H9 (cell line): ENCODE results near the gene PTPRN2. TPM values are rescaled to one million over a fixed set of nuclear protein-coding genes. Genes with fewer than 3 reads are reported as not detected.
A peak's percentile ranks its signal among the peaks of the same experiment; 100 is the strongest.

Experiments used
- DNase-seq: peaks from one replicate; pipeline ENCODE4 v3.0.0-alpha.2; 2017
- H2AFZ ChIP-seq: one replicate; pipeline ENCODE4 v1.6.1; 2013; ENCODE audit warnings: mild to moderate bottlenecking, low read length, control low read depth, moderate library complexity
- H2AK5ac ChIP-seq: 2 replicates; pipeline ENCODE4 v1.6.1; 2013; ENCODE audit warnings: low read length, control low read depth, mixed read lengths; ENCODE audit not compliant: insufficient read length
- H2BK120ac ChIP-seq: one replicate; pipeline ENCODE4 v1.6.1; 2013; ENCODE audit warnings: low read depth, mild to moderate bottlenecking, low read length, control low read depth, inconsistent platforms; ENCODE audit not compliant: poor library complexity, severe bottlenecking
- H2BK12ac ChIP-seq: 2 replicates; pipeline ENCODE4 v1.6.1; 2013; ENCODE audit warnings: low read length, control low read depth, mixed read lengths, low read depth; ENCODE audit not compliant: insufficient read length
- H2BK15ac ChIP-seq: 2 replicates; pipeline ENCODE4 v1.6.1; 2013; ENCODE audit warnings: low read depth, low read length, control low read depth
- H2BK20ac ChIP-seq: one replicate; pipeline ENCODE4 v1.6.1; 2013; ENCODE audit warnings: low read depth, mild to moderate bottlenecking, low read length, control low read depth, inconsistent platforms; ENCODE audit not compliant: poor library complexity, severe bottlenecking
- H2BK5ac ChIP-seq: 2 replicates; pipeline ENCODE4 v1.6.1; 2013; ENCODE audit warnings: low read length, control low read depth, mixed read lengths; ENCODE audit not compliant: insufficient read length
- H3K14ac ChIP-seq: 2 replicates; pipeline ENCODE4 v1.6.1; 2013; ENCODE audit warnings: low read length, control low read depth; ENCODE audit not compliant: insufficient read depth
- H3K18ac ChIP-seq: 2 replicates; pipeline ENCODE4 v1.6.1; 2013; ENCODE audit warnings: low read depth, mild to moderate bottlenecking, mixed read lengths, low read length, control low read depth; ENCODE audit not compliant: insufficient read length
- H3K23ac ChIP-seq: 2 replicates; pipeline ENCODE4 v1.6.1; 2013; ENCODE audit warnings: low read length, control low read depth, mixed read lengths, low read depth; ENCODE audit not compliant: insufficient read length
- H3K23me2 ChIP-seq: 2 replicates; pipeline ENCODE4 v1.6.1; 2013; ENCODE audit warnings: low read depth, mild to moderate bottlenecking, mixed read lengths, low read length, control low read depth; ENCODE audit not compliant: insufficient read length, poor library complexity, severe bottlenecking
- H3K27ac ChIP-seq: 2 replicates; pipeline ENCODE4 v1.5.1; 2013; ENCODE audit warnings: low read length, control low read depth, mixed read lengths, low read depth; ENCODE audit not compliant: insufficient read length
- H3K27me3 ChIP-seq: 2 replicates; pipeline ENCODE4 v1.6.1; 2013; ENCODE audit warnings: low read length, control low read depth, inconsistent platforms; ENCODE audit not compliant: insufficient read depth
- H3K4ac ChIP-seq: 2 replicates; pipeline ENCODE4 v1.6.1; 2013; ENCODE audit warnings: low read depth, mild to moderate bottlenecking, control low read depth, inconsistent platforms, low read length, moderate library complexity
- H3K4me1 ChIP-seq: 2 replicates; pipeline ENCODE4 v1.6.1; 2013; ENCODE audit warnings: low read length, control low read depth, inconsistent platforms; ENCODE audit not compliant: insufficient read depth
- H3K4me2 ChIP-seq: 2 replicates; pipeline ENCODE4 v1.6.1; 2013; ENCODE audit warnings: low read length, control low read depth, mixed read lengths; ENCODE audit not compliant: insufficient read length, insufficient read depth
- H3K56ac ChIP-seq: 2 replicates; pipeline ENCODE4 v1.6.1; 2013; ENCODE audit warnings: low read depth, mild to moderate bottlenecking, mixed read lengths, low read length, control low read depth; ENCODE audit not compliant: insufficient read length
- H3K79me1 ChIP-seq: 2 replicates; pipeline ENCODE4 v1.6.1; 2013; ENCODE audit warnings: low read depth, mild to moderate bottlenecking, moderate library complexity, low read length, control low read depth, inconsistent platforms; ENCODE audit not compliant: insufficient read depth, poor library complexity, severe bottlenecking
- H3K79me2 ChIP-seq: 2 replicates; pipeline ENCODE4 v1.6.1; 2013; ENCODE audit warnings: low read length, control low read depth, inconsistent platforms; ENCODE audit not compliant: insufficient read depth
- H3K9ac ChIP-seq: 2 replicates; pipeline ENCODE4 v1.6.1; 2013; ENCODE audit warnings: low read length, control low read depth, mixed read lengths; ENCODE audit not compliant: insufficient read length; ENCODE audit errors: extremely low read depth
- H3K9me3 ChIP-seq: one replicate; pipeline ENCODE4 v1.6.1; 2013; ENCODE audit warnings: low read depth, low read length, inconsistent platforms; ENCODE audit not compliant: control insufficient read depth
- H3T11ph ChIP-seq: one replicate; pipeline ENCODE4 v1.6.1; 2013; ENCODE audit warnings: mild to moderate bottlenecking, low read length, control low read depth, inconsistent platforms
- H4K20me1 ChIP-seq: one replicate; pipeline ENCODE4 v1.6.1; 2013; ENCODE audit not compliant: control insufficient read depth, insufficient read length, insufficient read depth
- H4K5ac ChIP-seq: 2 replicates; pipeline ENCODE4 v1.6.1; 2013; ENCODE audit warnings: low read depth, mild to moderate bottlenecking, mixed read lengths, low read length, control low read depth; ENCODE audit not compliant: insufficient read length
- H4K8ac ChIP-seq: replicated peaks from 2 replicates; pipeline ENCODE4 v1.6.1; 2013; ENCODE audit warnings: low read length, control low read depth, mixed read lengths, low read depth; ENCODE audit not compliant: insufficient read length
- H4K91ac ChIP-seq: 2 replicates; pipeline ENCODE4 v1.6.1; 2013; ENCODE audit warnings: low read depth, mild to moderate bottlenecking, moderate library complexity, mixed read lengths, low read length, control low read depth; ENCODE audit not compliant: insufficient read length
- H3K27ac Mint-ChIP-seq, 3 experiments: 2 replicates in 2 of 3; 3 replicates in 1 of 3; pipeline ENCODE4 v1.8.0; 2020 to 2021; ENCODE audit warnings: mixed read lengths in 3 of 3, mild to moderate bottlenecking in 1 of 3, moderate library complexity in 1 of 3
- H3K27me3 Mint-ChIP-seq: 2 replicates; pipeline ENCODE4 v1.8.0; 2021; ENCODE audit warnings: low read depth, mild to moderate bottlenecking, moderate library complexity, mixed read lengths
- H3K36me3 Mint-ChIP-seq, 3 experiments: 2 replicates in 2 of 3; 3 replicates in 1 of 3; pipeline ENCODE4 v1.8.0; 2020 to 2021; ENCODE audit warnings: low read depth in 3 of 3, mixed read lengths in 3 of 3; ENCODE audit not compliant: insufficient read depth in 1 of 3
- H3K4me1 Mint-ChIP-seq, 2 experiments: 2 replicates each; pipeline ENCODE4 v1.8.0; 2020; ENCODE audit warnings: mixed read lengths in 2 of 2
- H3K4me3 Mint-ChIP-seq, 2 experiments: 2 replicates in 1 of 2; 3 replicates in 1 of 2; pipeline ENCODE4 v1.8.0; 2020 to 2021; ENCODE audit warnings: mild to moderate bottlenecking in 2 of 2, mixed read lengths in 2 of 2, moderate library complexity in 1 of 2
- H3K9me3 Mint-ChIP-seq, 2 experiments: 2 replicates in 1 of 2; 3 replicates in 1 of 2; pipeline ENCODE4 v1.8.0; 2020; ENCODE audit warnings: mild to moderate bottlenecking in 2 of 2, mixed read lengths in 2 of 2, moderate library complexity in 1 of 2
- WGBS: extraction: QIAGEN DNeasy Blood & Tissue Kit; methylation state at CpG from one replicate; pipeline ENCODE4 v1.1.7; 2013; ENCODE audit warnings: missing lambda C conversion rate, low lambda C conversion rate, mixed read lengths; ENCODE audit not compliant: insufficient read length; ENCODE audit errors: extremely low coverage; 5-methylcytosine and 5-hydroxymethylcytosine counted together
- total RNA-seq: library from RNA; stranded (reverse); gene quantifications from 2 replicates; pipeline ENCODE4 v1.2.1, GENCODE V29; 2021
- TF ChIP-seq, protein P1 (sequence below): fragments of 200-600 bp; sonication (generic); conservative IDR thresholded peaks from 3 replicates; pipeline ENCODE4 v1.8.0; 2021; ENCODE audit warnings: antibody characterized with exemption, mild to moderate bottlenecking

Gene PTPRN2
- total RNA-seq, 1 experiment from 2014 or later = 5.2 TPM

DNA sequence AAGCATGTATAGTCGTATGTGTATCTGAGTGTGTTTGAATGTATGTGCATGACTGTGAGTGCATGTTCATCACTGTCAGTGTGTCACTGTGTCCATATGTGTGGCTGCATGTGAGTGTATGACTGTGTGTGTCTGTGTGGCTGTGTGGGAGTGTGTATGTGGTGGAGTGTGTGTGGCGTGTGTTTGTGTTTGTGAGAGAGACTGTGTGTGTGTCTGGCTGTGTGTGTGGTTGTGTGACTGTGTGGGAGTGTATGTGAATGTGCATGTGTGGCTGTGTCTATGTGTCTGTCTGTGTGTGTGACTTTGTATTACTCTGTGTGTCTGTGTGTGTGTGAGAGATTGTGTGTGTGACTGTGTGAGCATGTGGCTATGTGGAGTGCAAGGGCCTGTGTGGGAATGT lies 748.4 kb downstream of the PTPRN2 start:
- H3K27ac ChIP-seq = no peak overlapping the region
- no peak for DNase-seq
- no peak overlapping the region for H3K4me2 ChIP-seq
- 100% methylated on average over 1 of the region's 2 CpGs for WGBS
- H3K4ac ChIP-seq = no peak overlapping the region
- no peak overlapping the region for H3T11ph ChIP-seq
- peak overlapping the region; percentile 19 for H4K5ac ChIP-seq
- no peak overlapping the region for H3K9ac ChIP-seq
- H3K23ac ChIP-seq = no peak overlapping the region
- H4K8ac ChIP-seq = peak overlapping the region; percentile 35
- H3K27me3 Mint-ChIP-seq = no peaks in the 10 kb centered on the region
- H2BK20ac ChIP-seq = no peak overlapping the region
- no peaks in the 10 kb centered on the region for H3K9me3 Mint-ChIP-seq
- H3K27me3 ChIP-seq = no peaks in the 10 kb centered on the region
- no peaks in the 10 kb centered on the region for H4K20me1 ChIP-seq
- H3K4me1 ChIP-seq = peaks cover 15% of the 10 kb centered on the region; the same call in 1 of the 2 replicates
- no peaks in the 10 kb centered on the region for H3K79me2 ChIP-seq
- no peak overlapping the region for H3K4me3 Mint-ChIP-seq
- H3K14ac ChIP-seq = no peak overlapping the region
- no peaks in the 10 kb centered on the region for H3K23me2 ChIP-seq
- no peaks in the 10 kb centered on the region; a peak in 1 of 7 replicates for H3K36me3 Mint-ChIP-seq
- H2AK5ac ChIP-seq = no peak overlapping the region
- no peaks in the 10 kb centered on the region for H3K79me1 ChIP-seq
- no peak overlapping the region for H3K56ac ChIP-seq
- TF ChIP-seq, protein P1, sequence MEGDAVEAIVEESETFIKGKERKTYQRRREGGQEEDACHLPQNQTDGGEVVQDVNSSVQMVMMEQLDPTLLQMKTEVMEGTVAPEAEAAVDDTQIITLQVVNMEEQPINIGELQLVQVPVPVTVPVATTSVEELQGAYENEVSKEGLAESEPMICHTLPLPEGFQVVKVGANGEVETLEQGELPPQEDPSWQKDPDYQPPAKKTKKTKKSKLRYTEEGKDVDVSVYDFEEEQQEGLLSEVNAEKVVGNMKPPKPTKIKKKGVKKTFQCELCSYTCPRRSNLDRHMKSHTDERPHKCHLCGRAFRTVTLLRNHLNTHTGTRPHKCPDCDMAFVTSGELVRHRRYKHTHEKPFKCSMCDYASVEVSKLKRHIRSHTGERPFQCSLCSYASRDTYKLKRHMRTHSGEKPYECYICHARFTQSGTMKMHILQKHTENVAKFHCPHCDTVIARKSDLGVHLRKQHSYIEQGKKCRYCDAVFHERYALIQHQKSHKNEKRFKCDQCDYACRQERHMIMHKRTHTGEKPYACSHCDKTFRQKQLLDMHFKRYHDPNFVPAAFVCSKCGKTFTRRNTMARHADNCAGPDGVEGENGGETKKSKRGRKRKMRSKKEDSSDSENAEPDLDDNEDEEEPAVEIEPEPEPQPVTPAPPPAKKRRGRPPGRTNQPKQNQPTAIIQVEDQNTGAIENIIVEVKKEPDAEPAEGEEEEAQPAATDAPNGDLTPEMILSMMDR = no peak
- no peak overlapping the region for H4K91ac ChIP-seq
- H2BK5ac ChIP-seq = no peak overlapping the region
- H3K4me1 Mint-ChIP-seq = peaks cover 41 to 45% of the 10 kb centered on the region in 2 experiments
- no peak overlapping the region for H2BK12ac ChIP-seq
- no peak overlapping the region for H2AFZ ChIP-seq
- no peak overlapping the region for H2BK120ac ChIP-seq
- no peak overlapping the region for H2BK15ac ChIP-seq
- H3K18ac ChIP-seq = no peak overlapping the region
- no peaks in the 10 kb centered on the region for H3K9me3 ChIP-seq
- no peak overlapping the region for H3K27ac Mint-ChIP-seq
